Neural cell (in vitro differentiated cells): ENCODE results near the gene RADIL. TPM values are rescaled to one million over a fixed set of nuclear protein-coding genes. Genes with fewer than 3 reads are reported as not detected.
A peak's percentile ranks its signal among the peaks of the same experiment; 100 is the strongest.

Experiments used
- H2AFZ ChIP-seq: fragments of 200-600, 300-800 bp; sonication (generic), shearing (Covaris generic); 2 replicates; pipeline ENCODE4 v1.6.0; 2014; ENCODE audit warnings: low read depth, mild to moderate bottlenecking, antibody characterized with exemption, low read length, moderate library complexity
- H3F3A ChIP-seq: fragments of 200-600 bp; shearing (Covaris generic); 2 replicates; pipeline ENCODE4 v1.6.1; 2016; ENCODE audit warnings: mild to moderate bottlenecking, moderate library complexity, mixed read lengths, antibody characterized with exemption, low read length; ENCODE audit not compliant: insufficient read depth, poor library complexity, severe bottlenecking
- H3K27ac ChIP-seq: fragments of 200-600, 300-800 bp; sonication (generic), shearing (Covaris generic); 2 replicates; pipeline ENCODE4 v1.5.1; 2014; ENCODE audit warnings: mild to moderate bottlenecking, low read length, moderate library complexity
- H3K27me3 ChIP-seq: fragments of 300-800, 200-600 bp; sonication (generic), shearing (Covaris generic); 2 replicates; pipeline ENCODE4 v1.6.0; 2014; ENCODE audit warnings: mild to moderate bottlenecking, low read depth, low read length, moderate library complexity; ENCODE audit not compliant: insufficient read depth
- H3K36me3 ChIP-seq: fragments of 300-800, 200-600 bp; sonication (generic), shearing (Covaris generic); 2 replicates; pipeline ENCODE4 v1.5.1; 2014; ENCODE audit warnings: mild to moderate bottlenecking, antibody characterized with exemption, low read length, moderate library complexity; ENCODE audit not compliant: insufficient read depth
- H3K4me2 ChIP-seq: fragments of 300-800, 200-600 bp; sonication (generic), shearing (Covaris generic); 2 replicates; pipeline ENCODE4 v1.6.0; 2014; ENCODE audit warnings: mild to moderate bottlenecking, low read length
- H3K4me3 ChIP-seq: fragments of 300-800, 200-600 bp; sonication (generic), shearing (Covaris generic); 2 replicates; pipeline ENCODE4 v1.5.1; 2014; ENCODE audit warnings: mild to moderate bottlenecking, low read length, moderate library complexity
- H3K79me2 ChIP-seq: fragments of 200-600 bp; shearing (Covaris generic); replicated peaks from 2 replicates; pipeline ENCODE4 v1.6.0; 2014; ENCODE audit warnings: mild to moderate bottlenecking, low read length, moderate library complexity; ENCODE audit not compliant: insufficient read depth
- H3K9ac ChIP-seq: fragments of 300-800, 200-600 bp; sonication (generic), shearing (Covaris generic); 2 replicates; pipeline ENCODE4 v1.6.1; 2016; ENCODE audit warnings: mild to moderate bottlenecking, low read length, mixed read lengths
- H3K9me2 ChIP-seq: fragments of 200-600 bp; shearing (Covaris generic); 2 replicates; pipeline ENCODE4 v1.6.1; 2016; ENCODE audit warnings: mild to moderate bottlenecking, low read length, mixed read lengths; ENCODE audit not compliant: insufficient read depth
- H3K9me3 ChIP-seq: fragments of 200-600, 300-800 bp; sonication (generic), shearing (Covaris generic); 2 replicates; pipeline ENCODE4 v1.6.1; 2016; ENCODE audit warnings: mild to moderate bottlenecking, mixed run types, low read length, moderate library complexity, mixed read lengths
- H4K20me1 ChIP-seq: fragments of 200-600 bp; shearing (Covaris generic); 2 replicates; pipeline ENCODE4 v1.6.1; 2016; ENCODE audit warnings: mild to moderate bottlenecking, mixed run types; ENCODE audit not compliant: insufficient read depth
- EP300 ChIP-seq: fragments of 450-650 bp; conservative IDR thresholded peaks from 2 replicates; pipeline ENCODE4 v1.6.1; 2014; ENCODE audit warnings: antibody characterized with exemption, mild to moderate bottlenecking, moderate library complexity; ENCODE audit not compliant: poor library complexity, severe bottlenecking
- EZH2 ChIP-seq: fragments of 200-600, 300-800 bp; shearing (Covaris generic), sonication (generic); IDR thresholded peaks from 2 replicates; pipeline ENCODE4 v1.6.1; 2014; ENCODE audit warnings: antibody characterized with exemption, low read length, borderline replicate concordance, mild to moderate bottlenecking; ENCODE audit not compliant: insufficient read depth, poor library complexity, severe bottlenecking
- MXI1 ChIP-seq: fragments of 450-650 bp; conservative IDR thresholded peaks from 2 replicates; pipeline ENCODE4 v1.6.1; 2014; ENCODE audit warnings: antibody characterized with exemption, mild to moderate bottlenecking; ENCODE audit not compliant: poor library complexity, severe bottlenecking
- POLR2AphosphoS5 ChIP-seq: IDR thresholded peaks from 2 replicates; pipeline ENCODE4 v1.6.1; 2012
- RAD21 ChIP-seq: fragments of 450-650 bp; conservative IDR thresholded peaks from 2 replicates; pipeline ENCODE4 v1.6.1; 2014; ENCODE audit warnings: antibody characterized with exemption, mild to moderate bottlenecking, moderate library complexity
- REST ChIP-seq: IDR thresholded peaks from 2 replicates; pipeline ENCODE4 v1.6.1; 2012; ENCODE audit warnings: borderline replicate concordance
- SMC3 ChIP-seq: fragments of 450-650 bp; conservative IDR thresholded peaks from 2 replicates; pipeline ENCODE4 v1.6.1; 2014; ENCODE audit warnings: antibody characterized with exemption, mild to moderate bottlenecking, moderate library complexity; ENCODE audit not compliant: poor library complexity
- TAF1 ChIP-seq: IDR thresholded peaks from 2 replicates; pipeline ENCODE4 v1.6.1; 2012; ENCODE audit warnings: low read depth
- polyA plus RNA-seq: library from polyadenylated mRNA; depleted of rRNA; stranded (reverse); fragments of >200 nt; gene quantifications from 2 replicates; pipeline ENCODE4 v1.2.3, GENCODE V29; 2014
- TF ChIP-seq, protein P1 (sequence below): fragments of 450-650 bp; IDR thresholded peaks from 2 replicates; pipeline ENCODE4 v1.5.1; 2014; ENCODE audit warnings: antibody characterized with exemption, mild to moderate bottlenecking, moderate library complexity; ENCODE audit not compliant: poor library complexity, severe bottlenecking

The RADIL gene
- polyA plus RNA-seq, 1 donor from 2014 or later = 4.1 TPM

GRCh38 chr7:4831723-4832495, 51.6 kb downstream of the RADIL start:
- no peak overlapping the region for H3K9ac ChIP-seq

GRCh38 chr7:4830176-4830575, 53.3 kb downstream of the RADIL start:
- Histone ChIP-seq H2AFZ (no peak overlapping the region), H3K9me2 (no peaks in the 10 kb centered on the region), H3K4me2 (no peak overlapping the region), H3K27ac (no peak overlapping the region), H3K79me2 (no peaks in the 10 kb centered on the region), H3K27me3 (no peaks in the 10 kb centered on the region), H3F3A (no peaks in the 10 kb centered on the region), H4K20me1 (no peaks in the 10 kb centered on the region), H3K36me3 (no peaks in the 10 kb centered on the region), H3K9me3 (no peaks in the 10 kb centered on the region), H3K9ac (no peak overlapping the region), H3K4me3 (no peak overlapping the region)
- TF ChIP-seq POLR2AphosphoS5 (no peak), TAF1 (no peak), REST (no peak), MXI1 (no peak), SMC3 (peak; percentile 73), RAD21 (peak; percentile 62)
- TF ChIP-seq, protein P1, sequence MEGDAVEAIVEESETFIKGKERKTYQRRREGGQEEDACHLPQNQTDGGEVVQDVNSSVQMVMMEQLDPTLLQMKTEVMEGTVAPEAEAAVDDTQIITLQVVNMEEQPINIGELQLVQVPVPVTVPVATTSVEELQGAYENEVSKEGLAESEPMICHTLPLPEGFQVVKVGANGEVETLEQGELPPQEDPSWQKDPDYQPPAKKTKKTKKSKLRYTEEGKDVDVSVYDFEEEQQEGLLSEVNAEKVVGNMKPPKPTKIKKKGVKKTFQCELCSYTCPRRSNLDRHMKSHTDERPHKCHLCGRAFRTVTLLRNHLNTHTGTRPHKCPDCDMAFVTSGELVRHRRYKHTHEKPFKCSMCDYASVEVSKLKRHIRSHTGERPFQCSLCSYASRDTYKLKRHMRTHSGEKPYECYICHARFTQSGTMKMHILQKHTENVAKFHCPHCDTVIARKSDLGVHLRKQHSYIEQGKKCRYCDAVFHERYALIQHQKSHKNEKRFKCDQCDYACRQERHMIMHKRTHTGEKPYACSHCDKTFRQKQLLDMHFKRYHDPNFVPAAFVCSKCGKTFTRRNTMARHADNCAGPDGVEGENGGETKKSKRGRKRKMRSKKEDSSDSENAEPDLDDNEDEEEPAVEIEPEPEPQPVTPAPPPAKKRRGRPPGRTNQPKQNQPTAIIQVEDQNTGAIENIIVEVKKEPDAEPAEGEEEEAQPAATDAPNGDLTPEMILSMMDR = peak; percentile 74

More at GRCh38 chr7:4831723-4832495, 51.6 kb downstream of the RADIL start:
- no peaks in the 10 kb centered on the region for H3K36me3 ChIP-seq
- H4K20me1 ChIP-seq = no peaks in the 10 kb centered on the region
- no peaks in the 10 kb centered on the region for H3K79me2 ChIP-seq
- H3K4me2 ChIP-seq = no peak overlapping the region
- no peaks in the 10 kb centered on the region for H3K27me3 ChIP-seq
- no peak overlapping the region for H3K4me3 ChIP-seq
- no peak overlapping the region for H3K27ac ChIP-seq
- H3F3A ChIP-seq = no peaks in the 10 kb centered on the region
- no peak for TF ChIP-seq SMC3
- no peak for TF ChIP-seq MXI1
- TF ChIP-seq TAF1 = no peak
- TF ChIP-seq POLR2AphosphoS5 = no peak
- TF ChIP-seq RAD21 = no peak
- no peak for TF ChIP-seq REST
- no peak for TF ChIP-seq EZH2
- TF ChIP-seq, protein P1 = no peak
- TF ChIP-seq EP300 = no peak
- H3K9me2 ChIP-seq = no peaks in the 10 kb centered on the region
- H3K9me3 ChIP-seq = no peaks in the 10 kb centered on the region
- no peak overlapping the region for H2AFZ ChIP-seq
